RWPE1 (cell line): ENCODE results near the gene N4BP2L2.
"Not testable (repeated sequence)": the region's sequence is repeated elsewhere in the genome, so short reads cannot be mapped to it uniquely, and the experiment has no call there.

Experiments
- CTCF ChIA-PET: fragments of 350-600 bp; sonication (Branson Sonifier 250); formaldehyde crosslinking; extraction: SDS; loops from one replicate; lab custom pipeline; 2021; lab: Yijun Ruan, JAX
- POLR2A ChIA-PET: fragments of 400-600 bp; formaldehyde crosslinking; extraction: SDS; loops from one replicate; lab custom pipeline; 2020; ENCODE audit warnings: antibody characterized with exemption; ENCODE audit not compliant: low non-redundant PET; lab: Yijun Ruan, JAX
- DNase-seq: peaks from one replicate; pipeline ENCODE4 v3.0.0; 2012; ENCODE audit warnings: low spot score
- H3K27ac ChIP-seq: fragments of 450-650 bp; 2 replicates; pipeline ENCODE4 v1.5.1; 2017
- CTCF ChIP-seq: fragments of 450-650 bp; conservative IDR thresholded peaks from 2 replicates; pipeline ENCODE4 v1.5.1; 2017; ENCODE audit warnings: low read depth, mild to moderate bottlenecking

The N4BP2L2 gene

GRCh38 chr13:32582991-32583390 lies 44.4 kb upstream of the N4BP2L2 start:
- no peak overlapping the region for H3K27ac ChIP-seq
- no peak for TF ChIP-seq CTCF
- no peak for DNase-seq
- ChIA-PET POLR2A (interaction anchor here (0.7 kb wide), 1 partner anchor 190 kb away, joined by 14 read pairs; no protein-coding TSS in a partner anchor), CTCF (interaction anchor here (0.7 kb wide), 1 partner anchor 236 kb away, joined by 4 read pairs; no protein-coding TSS in a partner anchor)

GRCh38 chr13:32582281-32582680 lies 43.7 kb upstream of the N4BP2L2 start:
- no peak overlapping the region for H3K27ac ChIP-seq
- no peak for DNase-seq
- POLR2A ChIA-PET, result interaction anchor here (0.7 kb wide), 1 partner anchor 189 kb away, joined by 14 read pairs; no protein-coding TSS in a partner anchor
- CTCF ChIA-PET, result interaction anchor here (1.2 to 1.8 kb wide), 3 partner anchors 20 to 201 kb away, joined by 4 to 7 read pairs (median 7); no protein-coding TSS in a partner anchor
- no peak for TF ChIP-seq CTCF

GRCh38 chr13:32581177-32581786 lies 42.7 kb upstream of the N4BP2L2 start:
- CTCF ChIA-PET, result interaction anchor here (0.7 to 1.8 kb wide), 12 partner anchors 11 to 1388 kb away, joined by 3 to 7 read pairs (median 4); no protein-coding TSS in a partner anchor
- H3K27ac ChIP-seq, result no peak overlapping the region
- TF ChIP-seq CTCF, result peak; percentile 69
- DNase-seq, result no peak
- POLR2A ChIA-PET, result no interaction called here

- CTCF ChIA-PET, result no interaction called here
- no peak for DNase-seq
- TF ChIP-seq CTCF, result no peak
- H3K27ac ChIP-seq, result no peak overlapping the region
- POLR2A ChIA-PET, result no interaction called here
Observed at GRCh38 chr13:32577032-32577431, 38.4 kb upstream of the N4BP2L2 start.

- H3K27ac ChIP-seq, DNase-seq, CTCF ChIA-PET, POLR2A ChIA-PET: not testable (repeated sequence)
Observed at GRCh38 chr13:32575687-32576086, 37.1 kb upstream of the N4BP2L2 start.

GRCh38 chr13:32560842-32561241 lies 22.2 kb upstream of the N4BP2L2 start:
- CTCF ChIA-PET, DNase-seq, POLR2A ChIA-PET, H3K27ac ChIP-seq: not testable (repeated sequence)

- ChIA-PET POLR2A (no interaction called here), CTCF (interaction anchor here (0.6 kb wide), 1 partner anchor 114 kb away, joined by 3 read pairs; no protein-coding TSS in a partner anchor)
- DNase-seq, result no peak
- TF ChIP-seq CTCF, result no peak
- no peak overlapping the region for H3K27ac ChIP-seq
Observed at GRCh38 chr13:32555613-32556012, 17.0 kb upstream of the N4BP2L2 start.
